ENCODE data around the gene FAM181A. TPM values are rescaled to one million over a fixed set of nuclear protein-coding genes. Genes with fewer than 3 reads are reported as not detected.

The FAM181A gene
- total and polyA plus RNA-seq, 9 donors, result 0.37 to 4.9 (median 0.82) TPM; not detected in 4

- Histone ChIP-seq H3K36me3 (no peaks in the 10 kb centered on the region), H3K27me3 (no peaks in the 10 kb centered on the region), H3K4me1 (ENCODE audit: insufficient read depth) (no peaks in the 10 kb centered on the region), H3K4me3 (no peak overlapping the region), H3K27ac (no peak overlapping the region), H3K9me3 (no peaks in the 10 kb centered on the region)
- no peak for DNase-seq
- intact Hi-C loops (cut with DNase I), result no loop called here
- WGBS, 3 donors, result 75 to 78% (median 77%) methylated on average over 23 of the region's 23 CpGs
- TF ChIP-seq CTCF (IDR thresholded peaks at IDR 0.05) (no peak), POLR2A (IDR thresholded peaks at IDR 0.05) (no peak), EP300 (IDR thresholded peaks at IDR 0.05) (no peak)
Measured at GRCh38 chr14:93959239-93960107, 32.3 kb downstream of the FAM181A start.

DNA sequence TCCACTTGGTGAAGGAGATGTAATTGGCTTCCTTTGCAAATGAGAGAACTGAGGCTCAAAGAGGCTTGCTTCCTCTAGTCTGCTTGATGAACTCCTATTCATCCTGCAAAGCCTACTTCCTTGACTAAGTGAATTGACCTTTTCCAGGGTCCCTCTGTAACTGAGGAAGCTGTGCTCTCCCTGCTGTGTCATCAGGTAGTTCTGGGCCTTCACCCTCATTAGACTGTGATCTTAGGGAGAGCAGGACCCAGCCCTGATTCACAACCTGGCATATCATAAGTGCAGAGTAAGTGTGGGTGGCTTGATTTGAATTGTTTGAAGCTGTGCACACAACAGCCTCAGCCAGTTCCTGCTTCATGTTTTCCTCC, 32.9 kb downstream of the FAM181A start:
- Histone ChIP-seq H3K27me3 (no peaks in the 10 kb centered on the region), H3K4me1 (ENCODE audit: insufficient read depth) (no peaks in the 10 kb centered on the region), H3K9me3 (no peaks in the 10 kb centered on the region), H3K4me3 (no peak overlapping the region), H3K36me3 (no peaks in the 10 kb centered on the region), H3K27ac (no peak overlapping the region)
- no peak for DNase-seq
- intact Hi-C loops (cut with DNase I), result no loop called here
- no peak for TF ChIP-seq POLR2A (IDR thresholded peaks at IDR 0.05)
- TF ChIP-seq CTCF (IDR thresholded peaks at IDR 0.05), result no peak
- TF ChIP-seq EP300 (IDR thresholded peaks at IDR 0.05), result no peak

GRCh38 chr14:93960774-93961438, 33.8 kb downstream of the FAM181A start:
- no peaks in the 10 kb centered on the region for H3K4me1 ChIP-seq (ENCODE audit: insufficient read depth)
- H3K27ac ChIP-seq, result no peak overlapping the region
- intact Hi-C loops (cut with DNase I), result no loop called here
- H3K36me3 ChIP-seq, result no peaks in the 10 kb centered on the region
- no peak for DNase-seq
- WGBS, 3 donors, result 81 to 87% (median 84%) methylated on average over 3 of the region's 3 CpGs
- H3K27me3 ChIP-seq, result no peaks in the 10 kb centered on the region
- H3K9me3 ChIP-seq, result no peaks in the 10 kb centered on the region
- TF ChIP-seq CTCF (IDR thresholded peaks at IDR 0.05) (no peak), POLR2A (IDR thresholded peaks at IDR 0.05) (no peak), EP300 (IDR thresholded peaks at IDR 0.05) (no peak)
- H3K4me3 ChIP-seq, result no peak overlapping the region

GRCh38 chr14:93961620-93962019, 34.5 kb downstream of the FAM181A start:
- Histone ChIP-seq H3K4me1 (ENCODE audit: insufficient read depth) (no peaks in the 10 kb centered on the region), H3K36me3 (no peaks in the 10 kb centered on the region), H3K27me3 (no peaks in the 10 kb centered on the region), H3K9me3 (no peaks in the 10 kb centered on the region), H3K4me3 (no peak overlapping the region), H3K27ac (no peak overlapping the region)
- intact Hi-C loops (cut with DNase I), result no loop called here
- DNase-seq, result no peak
- 92 to 94% (median 94%) methylated on average over 8 of the region's 8 CpGs for WGBS, 3 donors
- TF ChIP-seq POLR2A (IDR thresholded peaks at IDR 0.05) (no peak), CTCF (IDR thresholded peaks at IDR 0.05) (no peak), EP300 (IDR thresholded peaks at IDR 0.05) (no peak)
